CD14-positive monocyte (primary cell): ENCODE data around the gene SPSB1. TPM values are rescaled to one million over a fixed set of nuclear protein-coding genes. Genes with fewer than 3 reads are reported as not detected.

Experiments
- DNase-seq, 3 donors: peaks; one replicate each; pipeline ENCODE4 v3.0.0-alpha.2; 2011 to 2022
- H2AFZ ChIP-seq: 2 replicates; pipeline ENCODE4 v1.6.0; 2012; ENCODE audit warnings: mild to moderate bottlenecking, low read depth, low read length, inconsistent platforms; ENCODE audit not compliant: insufficient read depth, poor library complexity, severe bottlenecking
- H3K27ac ChIP-seq, 2 donors: 1 replicate in 1 of 2; 2 replicates in 1 of 2; pipeline ENCODE4 v1.5.1; 2012 to 2013; ENCODE audit warnings: low read length in 2 of 2, control low read depth in 1 of 2, inconsistent platforms in 1 of 2, low read depth in 1 of 2, mild to moderate bottlenecking in 1 of 2
- H3K27me3 ChIP-seq, 2 donors: one replicate each; pipeline versions ENCODE4 v1.6.0 to v1.6.1; 2011 to 2013; ENCODE audit warnings: low read length in 2 of 2; ENCODE audit not compliant: control insufficient read depth in 2 of 2, insufficient read depth in 2 of 2
- H3K36me3 ChIP-seq, 2 donors: replicated peaks in 1 of 2; 1 replicate in 1 of 2; 2 replicates in 1 of 2; pipeline versions ENCODE4 v1.5.1 to v1.6.1; 2012 to 2013; ENCODE audit warnings: low read length in 2 of 2, control low read depth in 1 of 2, inconsistent platforms in 1 of 2, mild to moderate bottlenecking in 1 of 2; ENCODE audit not compliant: insufficient read depth in 2 of 2, control insufficient read depth in 1 of 2
- H3K4me1 ChIP-seq, 2 donors: 1 replicate in 1 of 2; 2 replicates in 1 of 2; pipeline versions ENCODE4 v1.5.1 to v1.6.1; 2012 to 2013; ENCODE audit warnings: low read length in 2 of 2, control low read depth in 1 of 2, inconsistent platforms in 1 of 2, mild to moderate bottlenecking in 1 of 2, moderate library complexity in 1 of 2; ENCODE audit not compliant: insufficient read depth in 2 of 2, control insufficient read depth in 1 of 2
- H3K4me2 ChIP-seq: replicated peaks from 2 replicates; pipeline ENCODE3; 2012; ENCODE audit warnings: low read length, moderate library complexity, mild to moderate bottlenecking; ENCODE audit not compliant: poor library complexity, severe bottlenecking; ENCODE audit errors: extremely low read depth
- H3K4me3 ChIP-seq, 3 experiments: fragments of 200-600 bp in 1 of 3; sonication (generic) in 1 of 3; replicated peaks in 1 of 3; 1 replicate in 2 of 3; 2 replicates in 1 of 3; pipeline ENCODE4 v1.5.1; 2011 to 2013; ENCODE audit warnings: low read length in 3 of 3, mild to moderate bottlenecking in 3 of 3, control low read depth in 2 of 3, low read depth in 2 of 3, inconsistent platforms in 1 of 3, moderate library complexity in 1 of 3
- H3K79me2 ChIP-seq: 2 replicates; pipeline ENCODE4 v1.6.0; 2012; ENCODE audit warnings: mild to moderate bottlenecking, control low read depth, inconsistent platforms, low read length, moderate library complexity; ENCODE audit not compliant: insufficient read depth
- H3K9ac ChIP-seq: 2 replicates; pipeline ENCODE4 v1.6.0; 2017; ENCODE audit warnings: low read length, mild to moderate bottlenecking; ENCODE audit not compliant: insufficient read depth, poor library complexity, severe bottlenecking
- H3K9me3 ChIP-seq, 2 donors: replicated peaks in 1 of 2; 1 replicate in 1 of 2; 2 replicates in 1 of 2; pipeline versions ENCODE4 v1.5.1 to v1.6.1; 2012 to 2013; ENCODE audit warnings: low read length in 2 of 2, control low read depth in 1 of 2; ENCODE audit not compliant: control insufficient read depth in 1 of 2, insufficient read depth in 1 of 2
- H4K20me1 ChIP-seq: 2 replicates; pipeline ENCODE4 v1.6.0; 2012; ENCODE audit warnings: mild to moderate bottlenecking, low read length, control low read depth, moderate library complexity; ENCODE audit not compliant: insufficient read depth
- H3K27ac Mint-ChIP-seq, 7 donors: one replicate each; pipeline ENCODE4 v1.8.0; 2020; ENCODE audit warnings: mild to moderate bottlenecking in 7 of 7, mixed read lengths in 7 of 7, moderate library complexity in 6 of 7, inconsistent platforms in 2 of 7
- H3K27me3 Mint-ChIP-seq, 3 donors: one replicate each; pipeline ENCODE4 v1.8.0; 2021 to 2022; ENCODE audit warnings: low read depth in 3 of 3, mild to moderate bottlenecking in 3 of 3, mixed read lengths in 3 of 3, moderate library complexity in 3 of 3, inconsistent platforms in 1 of 3
- H3K36me3 Mint-ChIP-seq, 2 donors: one replicate each; pipeline ENCODE4 v1.8.0; 2020; ENCODE audit warnings: mixed read lengths in 2 of 2, inconsistent platforms in 1 of 2, mild to moderate bottlenecking in 1 of 2
- H3K4me1 Mint-ChIP-seq: one replicate; pipeline ENCODE4 v1.8.0; 2020; ENCODE audit warnings: mild to moderate bottlenecking, mixed read lengths
- H3K4me3 Mint-ChIP-seq, 2 donors: one replicate each; pipeline ENCODE4 v1.8.0; 2020; ENCODE audit warnings: mild to moderate bottlenecking in 2 of 2, mixed read lengths in 2 of 2, moderate library complexity in 1 of 2
- H3K9me3 Mint-ChIP-seq, 7 donors: one replicate each; pipeline ENCODE4 v1.8.0; 2020 to 2022; ENCODE audit warnings: mixed read lengths in 7 of 7, mild to moderate bottlenecking in 6 of 7, moderate library complexity in 6 of 7, inconsistent platforms in 2 of 7
- WGBS: methylation state at CpG from one replicate; pipeline ENCODE4 v1.1.5; 2013; ENCODE audit warnings: missing lambda C conversion rate; ENCODE audit not compliant: insufficient coverage; 5-methylcytosine and 5-hydroxymethylcytosine counted together
- intact Hi-C, 2 donors: fragments of 100-400 bp; cut with micrococcal nuclease; formaldehyde crosslinking; loops; one replicate each; pipeline versions ENCODE4 v1.15.0 to v1.15.1; 2023
- polyA plus RNA-seq, 3 donors: library from polyadenylated mRNA; depleted of rRNA in 1 of 3; unstranded in 2 of 3; stranded (reverse) in 1 of 3; fragments of 300-500 nt in 2 of 3; fragments of >200 nt in 1 of 3; fragmentation: Illumina TruSeq in 2 of 3; gene quantifications; 1 replicate in 2 of 3; 2 replicates in 1 of 3; pipeline ENCODE4 v1.2.3, GENCODE V29; 2012 to 2021
- TF ChIP-seq, protein P1 (sequence below): fragments of 200-600 bp; IDR thresholded peaks from one replicate; pipeline ENCODE4 v1.8.0; 2022; ENCODE audit warnings: antibody characterized with exemption, mild to moderate bottlenecking

The SPSB1 gene
- polyA plus RNA-seq, 3 donors, result 0.15 to 1.2 (median 0.29) TPM

DNA sequence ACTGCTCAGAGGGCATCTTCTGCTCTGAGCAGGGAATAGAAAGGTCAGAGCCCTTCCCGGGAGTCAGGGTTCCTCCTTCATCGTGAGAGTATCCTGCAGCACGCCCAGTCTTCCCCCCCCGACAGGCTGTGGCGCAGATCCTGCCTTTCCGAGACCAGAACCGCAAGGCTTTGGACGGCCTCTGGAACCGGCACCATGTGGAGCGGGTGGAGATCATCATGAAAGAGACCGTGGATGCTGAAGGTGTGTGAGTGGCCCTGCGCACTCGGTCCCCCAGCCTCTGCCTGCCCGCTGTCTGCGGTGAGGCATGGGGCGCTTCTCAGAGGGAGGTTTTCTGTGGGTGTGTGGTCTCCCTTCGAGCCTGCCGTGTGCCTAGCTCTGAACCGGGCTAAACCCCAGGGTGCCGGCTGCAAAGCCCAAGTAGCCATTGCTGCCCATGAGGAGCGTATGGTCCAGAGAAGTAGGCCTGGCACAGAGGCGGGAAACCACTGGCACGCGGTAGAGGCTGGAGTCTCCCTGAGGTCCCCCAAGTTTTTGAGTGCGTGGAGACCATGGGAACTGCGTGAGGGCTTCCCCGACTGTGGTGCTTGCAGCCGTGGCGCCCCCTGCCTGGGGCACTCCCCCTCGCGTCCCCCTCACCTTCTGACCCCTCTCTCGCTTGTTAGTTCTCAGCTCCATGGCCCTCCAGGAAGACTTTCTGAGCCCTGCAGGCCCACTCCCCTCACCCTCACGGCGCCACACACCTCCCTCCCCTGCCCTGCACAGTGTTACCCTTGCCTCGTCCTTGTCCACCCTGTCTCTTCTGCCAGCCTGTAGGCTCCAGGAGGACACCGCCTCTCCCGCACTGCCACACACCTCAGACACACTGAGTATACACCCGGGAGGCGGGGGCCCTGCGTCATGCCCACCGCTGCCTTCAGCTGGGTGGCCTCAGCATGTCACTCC is 45.6 kb upstream of the SPSB1 start:
- H2AFZ ChIP-seq, result no peak overlapping the region
- no peak overlapping the region for H3K9ac ChIP-seq
- WGBS, result 98% methylated on average over 37 of the region's 41 CpGs
- H3K4me3 Mint-ChIP-seq, result no peak overlapping the region
- no peaks in the 10 kb centered on the region for H3K9me3 ChIP-seq
- peaks cover 0 to 9% (median 0%) of the 10 kb centered on the region in 7 donors for H3K9me3 Mint-ChIP-seq
- TF ChIP-seq, protein P1, sequence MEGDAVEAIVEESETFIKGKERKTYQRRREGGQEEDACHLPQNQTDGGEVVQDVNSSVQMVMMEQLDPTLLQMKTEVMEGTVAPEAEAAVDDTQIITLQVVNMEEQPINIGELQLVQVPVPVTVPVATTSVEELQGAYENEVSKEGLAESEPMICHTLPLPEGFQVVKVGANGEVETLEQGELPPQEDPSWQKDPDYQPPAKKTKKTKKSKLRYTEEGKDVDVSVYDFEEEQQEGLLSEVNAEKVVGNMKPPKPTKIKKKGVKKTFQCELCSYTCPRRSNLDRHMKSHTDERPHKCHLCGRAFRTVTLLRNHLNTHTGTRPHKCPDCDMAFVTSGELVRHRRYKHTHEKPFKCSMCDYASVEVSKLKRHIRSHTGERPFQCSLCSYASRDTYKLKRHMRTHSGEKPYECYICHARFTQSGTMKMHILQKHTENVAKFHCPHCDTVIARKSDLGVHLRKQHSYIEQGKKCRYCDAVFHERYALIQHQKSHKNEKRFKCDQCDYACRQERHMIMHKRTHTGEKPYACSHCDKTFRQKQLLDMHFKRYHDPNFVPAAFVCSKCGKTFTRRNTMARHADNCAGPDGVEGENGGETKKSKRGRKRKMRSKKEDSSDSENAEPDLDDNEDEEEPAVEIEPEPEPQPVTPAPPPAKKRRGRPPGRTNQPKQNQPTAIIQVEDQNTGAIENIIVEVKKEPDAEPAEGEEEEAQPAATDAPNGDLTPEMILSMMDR, result no peak
- peaks cover 28% of the 10 kb centered on the region in 2 donors for H3K4me1 ChIP-seq
- H3K27me3 ChIP-seq, result no peaks in the 10 kb centered on the region
- peaks cover 42 to 65% of the 10 kb centered on the region in 2 donors for H3K36me3 Mint-ChIP-seq
- intact Hi-C loops, result no loop called here
- peaks cover 3% of the 10 kb centered on the region for H3K79me2 ChIP-seq
- no peak overlapping the region for H3K27ac ChIP-seq
- H3K27ac Mint-ChIP-seq, result no peak overlapping the region
- no peak for DNase-seq
- H4K20me1 ChIP-seq, result peaks cover 51% of the 10 kb centered on the region
- peaks cover 28% of the 10 kb centered on the region for H3K4me1 Mint-ChIP-seq
- no peak overlapping the region for H3K4me3 ChIP-seq
- peaks cover 28 to 58% of the 10 kb centered on the region in 2 donors for H3K36me3 ChIP-seq
- peaks cover 2 to 8% (median 5%) of the 10 kb centered on the region in 3 donors for H3K27me3 Mint-ChIP-seq
- no peak overlapping the region for H3K4me2 ChIP-seq

DNA sequence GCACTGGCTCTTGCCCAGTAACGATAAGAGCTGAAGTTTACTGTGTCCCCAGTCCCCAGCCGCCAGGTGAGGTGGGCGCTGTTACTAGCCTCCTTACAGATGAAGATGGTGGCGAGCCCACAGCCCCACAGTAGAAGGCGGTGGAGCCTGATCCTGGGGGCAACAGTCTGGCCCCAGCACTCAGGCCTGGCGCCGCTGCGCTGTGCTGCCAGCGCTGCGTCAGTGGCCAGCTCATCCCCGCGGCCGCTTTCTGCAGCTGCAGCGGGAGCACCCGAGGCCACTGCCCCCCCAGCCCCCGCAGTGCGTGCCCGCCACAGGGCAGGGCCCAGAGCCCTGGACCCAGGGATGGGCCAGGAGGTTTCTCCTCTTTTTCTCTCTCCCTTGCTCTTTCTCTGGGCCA is 44.8 kb upstream of the SPSB1 start:
- Histone ChIP-seq H3K36me3 (peaks cover 28 to 62% of the 10 kb centered on the region in 2 donors), H3K4me3 (no peak overlapping the region), H2AFZ (no peak overlapping the region), H4K20me1 (peaks cover 43% of the 10 kb centered on the region), H3K27ac (no peak overlapping the region), H3K4me2 (no peak overlapping the region), H3K79me2 (peaks cover 3% of the 10 kb centered on the region), H3K9ac (no peak overlapping the region), H3K27me3 (no peaks in the 10 kb centered on the region), H3K9me3 (no peaks in the 10 kb centered on the region), H3K4me1 (peaks cover 20 to 21% of the 10 kb centered on the region in 2 donors)
- peaks cover under 1 to 4% (median 2%) of the 10 kb centered on the region in 3 donors for H3K27me3 Mint-ChIP-seq
- H3K4me1 Mint-ChIP-seq, result peaks cover 20% of the 10 kb centered on the region
- H3K9me3 Mint-ChIP-seq, result peaks cover 0 to 6% (median 0%) of the 10 kb centered on the region in 7 donors
- intact Hi-C loops, result no loop called here
- WGBS, result 99% methylated on average over 16 of the region's 18 CpGs
- H3K36me3 Mint-ChIP-seq, result peaks cover 43 to 70% of the 10 kb centered on the region in 2 donors
- no peak overlapping the region for H3K4me3 Mint-ChIP-seq
- TF ChIP-seq, protein P1, result no peak
- no peak for DNase-seq
- no peak overlapping the region for H3K27ac Mint-ChIP-seq
